ENCODE data around the gene TRMT5. TPM values are rescaled to one million over a fixed set of nuclear protein-coding genes. Genes with fewer than 3 reads are reported as not detected.

TRMT5 gene
- total and polyA plus RNA-seq, 9 of the 15 experiments (the other 6 are each of a cell fraction or from before 2014, with no cell fraction given): 8.4 to 20.0 (median 15.1) TPM

DNA sequence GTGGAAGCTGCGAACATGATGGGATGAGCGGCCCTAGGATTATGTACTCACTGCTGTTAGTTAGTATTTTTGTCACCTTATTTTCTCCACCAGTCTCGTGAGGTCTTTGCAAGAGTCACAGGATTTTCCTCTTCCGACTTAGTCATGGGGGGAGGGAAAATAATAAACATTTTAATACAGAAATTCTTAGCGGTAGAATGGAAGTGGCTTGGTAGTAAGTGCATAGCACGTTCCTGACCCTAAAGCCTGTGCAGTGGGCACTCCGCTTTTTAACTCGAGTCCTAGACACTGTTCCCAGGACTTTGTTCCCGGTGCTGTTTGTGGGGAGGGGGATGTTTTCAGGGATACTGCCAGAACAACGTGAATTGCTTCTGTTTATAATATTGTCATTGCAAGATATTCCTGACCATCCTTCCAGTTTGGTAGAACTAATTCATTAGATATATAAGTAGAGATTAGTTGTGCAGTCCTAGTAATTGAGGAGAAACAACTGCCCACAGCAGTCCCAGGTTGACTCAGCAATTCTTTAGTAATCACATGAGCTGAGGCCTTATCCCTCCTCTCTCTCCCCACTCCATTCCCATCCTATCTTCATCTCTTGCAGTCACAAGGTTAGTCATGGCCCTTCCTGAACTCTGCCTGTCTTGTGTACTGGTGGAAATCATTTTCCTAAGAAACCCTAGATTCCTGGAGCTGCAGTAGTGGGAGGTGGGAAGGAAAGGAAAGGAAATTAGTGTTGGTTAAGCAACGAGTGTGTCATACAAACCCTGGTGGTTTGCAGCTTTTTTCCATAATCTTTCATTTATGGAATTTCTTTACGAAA lies 965 bp upstream of the TRMT5 start (continued):
- TF ChIP-seq REST (IDR thresholded peaks at IDR 0.05; ENCODE audit: borderline replicate concordance): no peak
- TF ChIP-seq REST (CRISPR knock-in tag; IDR thresholded peaks at IDR 0.05; ENCODE audit: low read depth): no peak
- peak; percentile 93 for TF ChIP-seq BACH1 (tag; IDR thresholded peaks at IDR 0.05)
- no peak for TF ChIP-seq TSC22D4 (tag; IDR thresholded peaks at IDR 0.05)
- no peak for TF ChIP-seq SMAD3 (CRISPR knock-in tag; conservative IDR thresholded peaks at IDR 0.05)
- TF ChIP-seq MBD2 (IDR thresholded peaks at IDR 0.05; ENCODE audit: borderline replicate concordance, low read depth): no peak
- TF ChIP-seq, protein P1, sequence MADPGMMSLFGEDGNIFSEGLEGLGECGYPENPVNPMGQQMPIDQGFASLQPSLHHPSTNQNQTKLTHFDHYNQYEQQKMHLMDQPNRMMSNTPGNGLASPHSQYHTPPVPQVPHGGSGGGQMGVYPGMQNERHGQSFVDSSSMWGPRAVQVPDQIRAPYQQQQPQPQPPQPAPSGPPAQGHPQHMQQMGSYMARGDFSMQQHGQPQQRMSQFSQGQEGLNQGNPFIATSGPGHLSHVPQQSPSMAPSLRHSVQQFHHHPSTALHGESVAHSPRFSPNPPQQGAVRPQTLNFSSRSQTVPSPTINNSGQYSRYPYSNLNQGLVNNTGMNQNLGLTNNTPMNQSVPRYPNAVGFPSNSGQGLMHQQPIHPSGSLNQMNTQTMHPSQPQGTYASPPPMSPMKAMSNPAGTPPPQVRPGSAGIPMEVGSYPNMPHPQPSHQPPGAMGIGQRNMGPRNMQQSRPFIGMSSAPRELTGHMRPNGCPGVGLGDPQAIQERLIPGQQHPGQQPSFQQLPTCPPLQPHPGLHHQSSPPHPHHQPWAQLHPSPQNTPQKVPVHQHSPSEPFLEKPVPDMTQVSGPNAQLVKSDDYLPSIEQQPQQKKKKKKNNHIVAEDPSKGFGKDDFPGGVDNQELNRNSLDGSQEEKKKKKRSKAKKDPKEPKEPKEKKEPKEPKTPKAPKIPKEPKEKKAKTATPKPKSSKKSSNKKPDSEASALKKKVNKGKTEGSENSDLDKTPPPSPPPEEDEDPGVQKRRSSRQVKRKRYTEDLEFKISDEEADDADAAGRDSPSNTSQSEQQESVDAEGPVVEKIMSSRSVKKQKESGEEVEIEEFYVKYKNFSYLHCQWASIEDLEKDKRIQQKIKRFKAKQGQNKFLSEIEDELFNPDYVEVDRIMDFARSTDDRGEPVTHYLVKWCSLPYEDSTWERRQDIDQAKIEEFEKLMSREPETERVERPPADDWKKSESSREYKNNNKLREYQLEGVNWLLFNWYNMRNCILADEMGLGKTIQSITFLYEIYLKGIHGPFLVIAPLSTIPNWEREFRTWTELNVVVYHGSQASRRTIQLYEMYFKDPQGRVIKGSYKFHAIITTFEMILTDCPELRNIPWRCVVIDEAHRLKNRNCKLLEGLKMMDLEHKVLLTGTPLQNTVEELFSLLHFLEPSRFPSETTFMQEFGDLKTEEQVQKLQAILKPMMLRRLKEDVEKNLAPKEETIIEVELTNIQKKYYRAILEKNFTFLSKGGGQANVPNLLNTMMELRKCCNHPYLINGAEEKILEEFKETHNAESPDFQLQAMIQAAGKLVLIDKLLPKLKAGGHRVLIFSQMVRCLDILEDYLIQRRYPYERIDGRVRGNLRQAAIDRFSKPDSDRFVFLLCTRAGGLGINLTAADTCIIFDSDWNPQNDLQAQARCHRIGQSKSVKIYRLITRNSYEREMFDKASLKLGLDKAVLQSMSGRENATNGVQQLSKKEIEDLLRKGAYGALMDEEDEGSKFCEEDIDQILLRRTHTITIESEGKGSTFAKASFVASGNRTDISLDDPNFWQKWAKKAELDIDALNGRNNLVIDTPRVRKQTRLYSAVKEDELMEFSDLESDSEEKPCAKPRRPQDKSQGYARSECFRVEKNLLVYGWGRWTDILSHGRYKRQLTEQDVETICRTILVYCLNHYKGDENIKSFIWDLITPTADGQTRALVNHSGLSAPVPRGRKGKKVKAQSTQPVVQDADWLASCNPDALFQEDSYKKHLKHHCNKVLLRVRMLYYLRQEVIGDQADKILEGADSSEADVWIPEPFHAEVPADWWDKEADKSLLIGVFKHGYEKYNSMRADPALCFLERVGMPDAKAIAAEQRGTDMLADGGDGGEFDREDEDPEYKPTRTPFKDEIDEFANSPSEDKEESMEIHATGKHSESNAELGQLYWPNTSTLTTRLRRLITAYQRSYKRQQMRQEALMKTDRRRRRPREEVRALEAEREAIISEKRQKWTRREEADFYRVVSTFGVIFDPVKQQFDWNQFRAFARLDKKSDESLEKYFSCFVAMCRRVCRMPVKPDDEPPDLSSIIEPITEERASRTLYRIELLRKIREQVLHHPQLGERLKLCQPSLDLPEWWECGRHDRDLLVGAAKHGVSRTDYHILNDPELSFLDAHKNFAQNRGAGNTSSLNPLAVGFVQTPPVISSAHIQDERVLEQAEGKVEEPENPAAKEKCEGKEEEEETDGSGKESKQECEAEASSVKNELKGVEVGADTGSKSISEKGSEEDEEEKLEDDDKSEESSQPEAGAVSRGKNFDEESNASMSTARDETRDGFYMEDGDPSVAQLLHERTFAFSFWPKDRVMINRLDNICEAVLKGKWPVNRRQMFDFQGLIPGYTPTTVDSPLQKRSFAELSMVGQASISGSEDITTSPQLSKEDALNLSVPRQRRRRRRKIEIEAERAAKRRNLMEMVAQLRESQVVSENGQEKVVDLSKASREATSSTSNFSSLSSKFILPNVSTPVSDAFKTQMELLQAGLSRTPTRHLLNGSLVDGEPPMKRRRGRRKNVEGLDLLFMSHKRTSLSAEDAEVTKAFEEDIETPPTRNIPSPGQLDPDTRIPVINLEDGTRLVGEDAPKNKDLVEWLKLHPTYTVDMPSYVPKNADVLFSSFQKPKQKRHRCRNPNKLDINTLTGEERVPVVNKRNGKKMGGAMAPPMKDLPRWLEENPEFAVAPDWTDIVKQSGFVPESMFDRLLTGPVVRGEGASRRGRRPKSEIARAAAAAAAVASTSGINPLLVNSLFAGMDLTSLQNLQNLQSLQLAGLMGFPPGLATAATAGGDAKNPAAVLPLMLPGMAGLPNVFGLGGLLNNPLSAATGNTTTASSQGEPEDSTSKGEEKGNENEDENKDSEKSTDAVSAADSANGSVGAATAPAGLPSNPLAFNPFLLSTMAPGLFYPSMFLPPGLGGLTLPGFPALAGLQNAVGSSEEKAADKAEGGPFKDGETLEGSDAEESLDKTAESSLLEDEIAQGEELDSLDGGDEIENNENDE (IDR thresholded peaks at IDR 0.05; ENCODE audit: low read depth, low read length): no peak
